ENCODE measurements around the gene ALPK1.
A peak's percentile ranks its signal among the peaks of the same experiment; 100 is the strongest.

The ALPK1 gene

DNA sequence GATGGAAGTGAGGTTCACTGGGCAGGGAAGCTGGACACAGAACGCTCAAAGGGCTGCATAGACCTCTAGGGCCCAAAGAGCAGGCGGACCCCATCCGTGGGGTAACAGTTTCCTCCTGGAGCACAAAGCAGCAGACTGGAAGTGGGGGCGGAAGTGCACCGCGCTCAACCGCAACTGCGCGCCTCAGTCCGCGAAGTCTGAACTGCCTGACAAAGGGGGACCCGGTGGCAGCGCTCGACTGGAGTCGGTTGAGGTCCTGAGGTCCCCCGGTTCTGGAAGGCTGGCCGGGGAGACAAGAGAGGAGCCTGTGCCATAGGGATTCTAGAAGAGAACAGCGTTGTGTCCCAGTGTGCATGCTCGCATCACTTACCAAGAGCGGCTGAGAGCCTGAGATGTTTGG, 58.5 kb downstream of the ALPK1 start:
- no peak overlapping the region for H3K4me2 ChIP-seq (ENCODE audit: insufficient read depth, low read length, poor library complexity, severe bottlenecking)
- H2AFZ ChIP-seq (ENCODE audit: low read length) = no peak overlapping the region
- H2BK12ac ChIP-seq (ENCODE audit: low read length) = peak overlapping the region; percentile 41
- no peaks in the 10 kb centered on the region for H3K27me3 ChIP-seq (ENCODE audit: control insufficient read depth in 3 of 3, insufficient read depth in 3 of 3, low read depth in 1 of 3, low read length in 3 of 3)
- H3K9ac ChIP-seq (ENCODE audit: low read depth, low read length, poor library complexity) = no peak overlapping the region
- peaks cover 0 to 3% of the 10 kb centered on the region in 2 donors for H3K36me3 ChIP-seq (replicated peaks in 1 of 2; ENCODE audit: control insufficient read depth in 2 of 2, insufficient read depth in 2 of 2, low read length in 2 of 2)
- no CpG with 5 or more reads among the region's 20 CpGs for WGBS, 2 donors (ENCODE audit: extremely low coverage in 2 of 2, insufficient read length in 2 of 2, insufficient replicate concordance in 1 of 2)
- H3K18ac ChIP-seq (ENCODE audit: low read length) = peak overlapping the region; percentile 53
- no peak overlapping the region for H3K4me3 ChIP-seq (ENCODE audit: low read length in 2 of 2)
- peak overlapping the region; percentile 20 for H2BK15ac ChIP-seq (ENCODE audit: low read length)
- DNase-seq (ENCODE audit: low spot score) = no peak
- no peak overlapping the region for H2BK5ac ChIP-seq (ENCODE audit: low read length)
- H3K9me3 ChIP-seq (replicated peaks in 1 of 2; ENCODE audit: control insufficient read depth in 2 of 2, insufficient read depth in 1 of 2, low read depth in 1 of 2, low read length in 2 of 2) = peaks cover 0 to 3% of the 10 kb centered on the region in 2 donors
- H3K79me1 ChIP-seq (ENCODE audit: low read depth, low read length) = no peaks in the 10 kb centered on the region
- H3K27ac ChIP-seq (replicated peaks; ENCODE audit: low read length) = no peak overlapping the region
- no peak overlapping the region for H3K23ac ChIP-seq (ENCODE audit: low read depth, low read length, poor library complexity)
- peak overlapping the region; percentile 71 for H2AK5ac ChIP-seq (ENCODE audit: low read depth, low read length)
- no peaks in the 10 kb centered on the region for H3K4me1 ChIP-seq (ENCODE audit: control insufficient read depth in 2 of 2, insufficient read depth in 1 of 2, low read depth in 1 of 2, low read length in 2 of 2)
- H4K8ac ChIP-seq (ENCODE audit: low read depth, low read length) = no peak overlapping the region
- H3K4ac ChIP-seq (ENCODE audit: low read length) = no peak overlapping the region
- no peak overlapping the region for H4K91ac ChIP-seq (ENCODE audit: low read depth, low read length, poor library complexity)
- H2BK120ac ChIP-seq (ENCODE audit: low read depth, low read length) = no peak overlapping the region
- H3K14ac ChIP-seq (ENCODE audit: low read length) = no peak overlapping the region

DNA sequence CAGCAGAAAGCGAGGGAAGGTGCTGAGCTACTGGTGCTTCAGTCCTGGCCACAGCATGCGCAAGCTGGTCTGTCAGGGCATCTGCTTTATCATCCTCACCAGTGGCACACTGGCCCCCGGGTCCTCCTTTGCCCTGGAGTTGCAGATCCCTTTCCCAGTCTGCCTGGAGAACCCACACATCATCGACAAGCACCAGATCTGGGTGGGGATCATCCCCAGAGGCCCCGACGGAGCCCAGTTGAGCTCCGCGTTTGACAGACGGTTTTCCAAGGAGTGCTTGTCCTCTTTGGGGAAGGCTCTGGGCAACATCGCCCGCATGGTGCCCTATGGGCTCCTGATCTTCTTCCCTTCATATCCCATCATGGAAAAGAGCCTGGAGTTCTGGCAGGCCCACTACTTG, 60.3 kb downstream of the ALPK1 start:
- no peak overlapping the region for H4K91ac ChIP-seq (ENCODE audit: low read depth, low read length, poor library complexity)
- no peak overlapping the region for H3K27ac ChIP-seq (replicated peaks; ENCODE audit: low read length)
- no peak overlapping the region for H4K8ac ChIP-seq (ENCODE audit: low read depth, low read length)
- peak overlapping the region; percentile 41 for H2BK12ac ChIP-seq (ENCODE audit: low read length)
- H3K9ac ChIP-seq (ENCODE audit: low read depth, low read length, poor library complexity) = no peak overlapping the region
- H2AK5ac ChIP-seq (ENCODE audit: low read depth, low read length) = no peak overlapping the region
- DNase-seq (ENCODE audit: low spot score) = no peak
- WGBS, 2 donors (ENCODE audit: extremely low coverage in 2 of 2, insufficient read length in 2 of 2, insufficient replicate concordance in 1 of 2) = no CpG with 5 or more reads among the region's 11 CpGs
- peak overlapping the region; percentile 99 for H2BK5ac ChIP-seq (ENCODE audit: low read length)
- no peak overlapping the region for H2BK120ac ChIP-seq (ENCODE audit: low read depth, low read length)
- peak overlapping the region; percentile 82 for H3K14ac ChIP-seq (ENCODE audit: low read length)
- no peaks in the 10 kb centered on the region for H3K79me1 ChIP-seq (ENCODE audit: low read depth, low read length)
- no peak overlapping the region for H2AFZ ChIP-seq (ENCODE audit: low read length)
- H3K36me3 ChIP-seq (replicated peaks in 1 of 2; ENCODE audit: control insufficient read depth in 2 of 2, insufficient read depth in 2 of 2, low read length in 2 of 2) = peaks cover 0 to 3% of the 10 kb centered on the region in 2 donors
- peak overlapping the region; percentile 97 for H2BK15ac ChIP-seq (ENCODE audit: low read length)
- H3K27me3 ChIP-seq (ENCODE audit: control insufficient read depth in 3 of 3, insufficient read depth in 3 of 3, low read depth in 1 of 3, low read length in 3 of 3) = no peaks in the 10 kb centered on the region
- peak overlapping the region; percentile 91 for H3K18ac ChIP-seq (ENCODE audit: low read length)
- peaks cover 4 to 8% of the 10 kb centered on the region in 2 donors for H3K9me3 ChIP-seq (replicated peaks in 1 of 2; ENCODE audit: control insufficient read depth in 2 of 2, insufficient read depth in 1 of 2, low read depth in 1 of 2, low read length in 2 of 2)
- H3K23ac ChIP-seq (ENCODE audit: low read depth, low read length, poor library complexity) = no peak overlapping the region
- no peak overlapping the region for H3K4me3 ChIP-seq (ENCODE audit: low read length in 2 of 2)
- H3K4ac ChIP-seq (ENCODE audit: low read length) = peak overlapping the region; percentile 37
- no peak overlapping the region for H3K4me2 ChIP-seq (ENCODE audit: insufficient read depth, low read length, poor library complexity, severe bottlenecking)
- peaks cover 0 to 7% of the 10 kb centered on the region in 2 donors for H3K4me1 ChIP-seq (ENCODE audit: control insufficient read depth in 2 of 2, insufficient read depth in 1 of 2, low read depth in 1 of 2, low read length in 2 of 2)

DNA sequence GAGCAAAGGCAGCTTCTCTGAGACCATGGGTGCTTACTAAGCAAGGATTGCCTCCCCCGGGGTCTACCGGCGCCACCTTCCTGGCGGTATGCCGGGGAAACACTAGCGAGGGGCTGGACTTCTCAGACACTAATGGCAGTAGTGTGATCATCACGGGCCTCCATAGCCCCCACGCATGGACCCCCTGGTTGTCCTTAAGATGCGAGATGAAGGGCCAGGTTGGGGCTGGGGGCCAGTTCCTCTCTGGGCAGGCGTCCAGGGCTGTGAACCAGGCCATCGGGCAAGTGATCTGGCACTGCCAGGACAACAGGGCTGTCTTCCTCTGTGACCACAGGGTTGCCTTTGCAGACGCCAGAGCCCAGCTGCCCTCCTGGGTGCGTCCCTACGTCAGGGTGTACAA, 60.7 kb downstream of the ALPK1 start:
- H3K9ac ChIP-seq (ENCODE audit: low read depth, low read length, poor library complexity) = no peak overlapping the region
- H3K23ac ChIP-seq (ENCODE audit: low read depth, low read length, poor library complexity) = peak overlapping the region; percentile 31
- H2AFZ ChIP-seq (ENCODE audit: low read length) = no peak overlapping the region
- no peak overlapping the region for H3K4me2 ChIP-seq (ENCODE audit: insufficient read depth, low read length, poor library complexity, severe bottlenecking)
- peak overlapping the region; percentile 89 for H2BK15ac ChIP-seq (ENCODE audit: low read length)
- no peaks in the 10 kb centered on the region for H3K27me3 ChIP-seq (ENCODE audit: control insufficient read depth in 3 of 3, insufficient read depth in 3 of 3, low read depth in 1 of 3, low read length in 3 of 3)
- no peak for DNase-seq (ENCODE audit: low spot score)
- H3K27ac ChIP-seq (replicated peaks; ENCODE audit: low read length) = no peak overlapping the region
- peak overlapping the region; percentile 41 for H2BK12ac ChIP-seq (ENCODE audit: low read length)
- H4K8ac ChIP-seq (ENCODE audit: low read depth, low read length) = no peak overlapping the region
- H2BK120ac ChIP-seq (ENCODE audit: low read depth, low read length) = no peak overlapping the region
- peak overlapping the region; percentile 99 for H2BK5ac ChIP-seq (ENCODE audit: low read length)
- peak overlapping the region; percentile 82 for H3K14ac ChIP-seq (ENCODE audit: low read length)
- no CpG with 5 or more reads among the region's 14 CpGs for WGBS, 2 donors (ENCODE audit: extremely low coverage in 2 of 2, insufficient read length in 2 of 2, insufficient replicate concordance in 1 of 2)
- H3K4me3 ChIP-seq (ENCODE audit: low read length in 2 of 2) = no peak overlapping the region
- H3K18ac ChIP-seq (ENCODE audit: low read length) = peak overlapping the region; percentile 91
- peaks cover 0 to 7% of the 10 kb centered on the region in 2 donors for H3K4me1 ChIP-seq (ENCODE audit: control insufficient read depth in 2 of 2, insufficient read depth in 1 of 2, low read depth in 1 of 2, low read length in 2 of 2)
- peaks cover 4 to 8% of the 10 kb centered on the region in 2 donors for H3K9me3 ChIP-seq (replicated peaks in 1 of 2; ENCODE audit: control insufficient read depth in 2 of 2, insufficient read depth in 1 of 2, low read depth in 1 of 2, low read length in 2 of 2)
- peak overlapping the region; percentile 84 for H2AK5ac ChIP-seq (ENCODE audit: low read depth, low read length)
- peak overlapping the region; percentile 76 for H3K4ac ChIP-seq (ENCODE audit: low read length)
- H3K36me3 ChIP-seq (replicated peaks in 1 of 2; ENCODE audit: control insufficient read depth in 2 of 2, insufficient read depth in 2 of 2, low read length in 2 of 2) = peaks cover 0 to 3% of the 10 kb centered on the region in 2 donors
- H3K79me1 ChIP-seq (ENCODE audit: low read depth, low read length) = no peaks in the 10 kb centered on the region
- H4K91ac ChIP-seq (ENCODE audit: low read depth, low read length, poor library complexity) = no peak overlapping the region

DNA sequence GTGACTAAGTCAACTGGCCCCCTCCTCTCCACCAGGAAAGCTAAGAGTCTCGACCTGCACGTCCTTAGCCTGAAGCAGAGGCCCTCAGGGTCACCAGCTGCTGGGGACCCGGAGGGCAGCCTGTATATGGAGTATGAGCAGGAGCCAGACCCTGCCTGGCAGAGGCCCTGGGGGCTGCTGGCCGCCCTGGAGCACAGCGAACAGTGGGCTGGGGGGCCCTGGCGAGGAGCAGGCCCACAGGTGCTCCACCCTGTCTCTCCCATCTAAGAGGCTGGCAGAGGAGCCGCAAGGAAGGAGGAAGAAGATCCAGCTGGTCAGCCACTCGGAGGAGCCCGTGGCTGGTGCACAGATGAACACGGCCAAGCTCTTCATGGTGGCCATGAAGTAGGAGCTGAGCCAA, 61.2 kb downstream of the ALPK1 start:
- no peak overlapping the region for H3K27ac ChIP-seq (replicated peaks; ENCODE audit: low read length)
- peak overlapping the region; percentile 12 for H3K23ac ChIP-seq (ENCODE audit: low read depth, low read length, poor library complexity)
- peak overlapping the region; percentile 89 for H2BK15ac ChIP-seq (ENCODE audit: low read length)
- no peak overlapping the region for H4K8ac ChIP-seq (ENCODE audit: low read depth, low read length)
- H2BK5ac ChIP-seq (ENCODE audit: low read length) = peak overlapping the region; percentile 99
- no peak overlapping the region for H3K4ac ChIP-seq (ENCODE audit: low read length)
- H2AK5ac ChIP-seq (ENCODE audit: low read depth, low read length) = peak overlapping the region; percentile 84
- H2BK12ac ChIP-seq (ENCODE audit: low read length) = no peak overlapping the region
- H3K4me3 ChIP-seq (ENCODE audit: low read length in 2 of 2) = no peak overlapping the region
- DNase-seq (ENCODE audit: low spot score) = no peak
- H4K91ac ChIP-seq (ENCODE audit: low read depth, low read length, poor library complexity) = peak overlapping the region; percentile 53
- peaks cover 0 to 3% of the 10 kb centered on the region in 2 donors for H3K36me3 ChIP-seq (replicated peaks in 1 of 2; ENCODE audit: control insufficient read depth in 2 of 2, insufficient read depth in 2 of 2, low read length in 2 of 2)
- H3K18ac ChIP-seq (ENCODE audit: low read length) = peak overlapping the region; percentile 91
- H3K79me1 ChIP-seq (ENCODE audit: low read depth, low read length) = no peaks in the 10 kb centered on the region
- H3K14ac ChIP-seq (ENCODE audit: low read length) = peak overlapping the region; percentile 82
- no peak overlapping the region for H2AFZ ChIP-seq (ENCODE audit: low read length)
- H3K9ac ChIP-seq (ENCODE audit: low read depth, low read length, poor library complexity) = no peak overlapping the region
- peaks cover 0 to 7% of the 10 kb centered on the region in 2 donors for H3K4me1 ChIP-seq (ENCODE audit: control insufficient read depth in 2 of 2, insufficient read depth in 1 of 2, low read depth in 1 of 2, low read length in 2 of 2)
- H3K4me2 ChIP-seq (ENCODE audit: insufficient read depth, low read length, poor library complexity, severe bottlenecking) = no peak overlapping the region
- H3K9me3 ChIP-seq (replicated peaks in 1 of 2; ENCODE audit: control insufficient read depth in 2 of 2, insufficient read depth in 1 of 2, low read depth in 1 of 2, low read length in 2 of 2) = peaks cover 4 to 8% of the 10 kb centered on the region in 2 donors
- WGBS, 2 donors (ENCODE audit: extremely low coverage in 2 of 2, insufficient read length in 2 of 2, insufficient replicate concordance in 1 of 2) = no CpG with 5 or more reads among the region's 10 CpGs
- no peak overlapping the region for H2BK120ac ChIP-seq (ENCODE audit: low read depth, low read length)
- H3K27me3 ChIP-seq (ENCODE audit: control insufficient read depth in 3 of 3, insufficient read depth in 3 of 3, low read depth in 1 of 3, low read length in 3 of 3) = no peaks in the 10 kb centered on the region
